Ramos (cell line): ENCODE data around the gene APOBEC2.

Experiments used
- in situ Hi-C: fragments of 300-500 bp; cut with MboI; formaldehyde crosslinking; loops from one replicate; pipeline ENCODE4 v1.14.3; 2022; ENCODE audit warnings: low sequenced_read_pairs; ENCODE audit not compliant: unreplicated experiment

The APOBEC2 gene

GRCh38 chr6:41056768-41057490 lies 3.9 kb downstream of the APOBEC2 start:
- in situ Hi-C loops: no loop called here

DNA sequence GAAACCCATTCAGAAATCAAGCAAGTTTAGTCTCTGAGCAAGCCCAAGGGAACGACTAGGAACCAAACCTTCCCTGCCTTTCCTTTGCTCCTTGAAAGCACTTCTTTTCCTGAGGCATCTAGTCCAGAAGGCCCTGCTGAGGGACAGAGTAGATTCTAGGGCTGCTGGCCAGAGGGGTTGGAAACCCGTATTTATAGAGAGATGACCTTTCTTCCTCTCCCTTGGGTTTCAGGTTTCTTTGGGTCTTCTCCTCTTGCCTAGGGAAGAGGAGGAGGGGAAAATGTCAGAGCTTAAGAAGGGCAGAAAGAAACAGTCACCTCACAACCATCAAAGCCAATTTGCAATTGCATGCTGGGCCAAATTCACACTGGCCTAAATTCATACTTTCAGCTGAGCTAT lies 5.8 kb downstream of the APOBEC2 start:
- in situ Hi-C loops: no loop called here

DNA sequence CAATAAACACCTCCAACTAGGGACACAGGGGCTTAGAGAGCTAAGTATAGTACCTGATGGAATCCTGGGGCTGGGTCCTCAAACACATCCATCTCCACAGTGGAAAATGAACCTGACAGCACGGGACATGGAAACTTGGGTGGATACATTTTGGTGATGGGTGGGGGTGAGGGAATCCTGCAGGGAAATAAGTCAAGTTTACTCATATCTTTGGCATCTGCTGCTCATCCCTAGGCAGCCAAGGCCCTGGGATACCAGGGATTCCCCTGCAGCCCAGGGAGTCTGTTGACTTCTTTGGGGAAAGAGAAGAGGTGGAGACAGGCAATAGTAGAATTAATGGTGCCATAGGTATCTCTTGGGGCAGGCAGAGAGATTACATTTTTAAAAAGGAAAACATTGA lies 6.6 kb downstream of the APOBEC2 start:
- in situ Hi-C loops: no loop called here

- in situ Hi-C loops: no loop called here
These were observed 8.3 kb downstream of the APOBEC2 start for GRCh38 chr6:41061196-41061726.

DNA sequence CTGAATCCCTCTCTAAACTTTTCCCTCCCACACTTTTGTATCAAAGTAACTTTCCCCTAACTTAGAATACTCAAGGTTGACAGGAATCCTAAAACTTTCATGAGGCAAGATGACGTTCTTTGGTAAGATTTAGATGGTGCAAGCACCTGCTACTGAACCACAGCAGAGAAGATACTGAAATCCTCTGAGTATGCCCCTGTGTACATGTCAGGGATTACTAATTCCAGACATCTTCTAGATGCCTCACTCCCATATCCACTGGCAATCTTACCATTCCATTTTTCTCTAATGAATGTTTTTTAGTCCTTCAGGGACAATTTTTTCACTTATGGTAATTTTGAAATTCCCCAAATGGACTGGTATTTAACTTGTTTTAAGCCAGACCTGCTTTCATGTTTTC lies 9.1 kb downstream of the APOBEC2 start:
- in situ Hi-C loops: no loop called here

GRCh38 chr6:41063884-41064285 lies 10.9 kb downstream of the APOBEC2 start:
- in situ Hi-C loops: no loop called here

GRCh38 chr6:41064841-41065240 lies 11.8 kb downstream of the APOBEC2 start:
- in situ Hi-C loops: no loop called here

DNA sequence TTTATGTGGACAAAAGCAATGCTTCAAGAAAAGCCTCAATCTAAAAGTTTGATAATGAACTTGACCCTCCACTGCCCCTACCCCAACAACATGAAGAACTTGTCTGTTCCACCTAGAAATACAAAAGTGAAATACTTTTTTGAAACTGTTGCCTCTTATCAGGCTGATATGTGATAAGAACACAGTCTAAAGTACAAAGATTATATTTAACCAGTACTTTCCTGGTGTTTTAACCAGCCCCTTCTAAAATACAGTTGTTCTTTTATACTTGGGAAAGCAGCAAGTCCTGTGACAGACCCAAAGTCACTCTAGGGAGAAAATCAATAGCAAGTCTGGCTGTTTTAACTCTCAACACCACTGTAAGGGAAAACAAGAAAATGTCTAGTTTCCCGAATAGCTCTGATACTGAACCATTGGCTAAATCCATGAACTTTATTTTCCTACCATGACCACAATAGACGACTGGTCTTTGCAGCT lies 12.6 kb downstream of the APOBEC2 start:
- in situ Hi-C loops: no loop called here

GRCh38 chr6:41066867-41067304 lies 13.9 kb downstream of the APOBEC2 start:
- in situ Hi-C loops: no loop called here

- in situ Hi-C loops: no loop called here
These were observed 18.5 kb downstream of the APOBEC2 start for GRCh38 chr6:41071501-41071922.

- in situ Hi-C loops: no loop called here
These were observed 19.2 kb downstream of the APOBEC2 start, which contains the start of gene OARD1 for GRCh38 chr6:41071923-41072835. Gene OARD1 (minus strand): TSS chr6:41072356. CDS start chr6:41071634, 722 bp downstream.

GRCh38 chr6:41072836-41073202 lies 19.8 kb downstream of the APOBEC2 start, which contains the start of gene NFYA:
Gene NFYA (plus strand): TSS chr6:41072974. CDS start chr6:41079090, 6,116 bp downstream.
- in situ Hi-C loops: no loop called here

- in situ Hi-C loops: no loop called here
These were observed 20.4 kb downstream of the APOBEC2 start for GRCh38 chr6:41073203-41073967.

GRCh38 chr6:41073968-41074691 lies 21.1 kb downstream of the APOBEC2 start:
- in situ Hi-C loops: no loop called here

- in situ Hi-C loops: loop anchor here (25.0 kb wide), 1 partner anchor 237 kb away; no protein-coding TSS in a partner anchor
These were observed 21.9 kb downstream of the APOBEC2 start for GRCh38 chr6:41074692-41075436.

GRCh38 chr6:41075651-41076626 lies 22.9 kb downstream of the APOBEC2 start:
- in situ Hi-C loops: loop anchor here (25.0 kb wide), 1 partner anchor 236 kb away; no protein-coding TSS in a partner anchor

DNA sequence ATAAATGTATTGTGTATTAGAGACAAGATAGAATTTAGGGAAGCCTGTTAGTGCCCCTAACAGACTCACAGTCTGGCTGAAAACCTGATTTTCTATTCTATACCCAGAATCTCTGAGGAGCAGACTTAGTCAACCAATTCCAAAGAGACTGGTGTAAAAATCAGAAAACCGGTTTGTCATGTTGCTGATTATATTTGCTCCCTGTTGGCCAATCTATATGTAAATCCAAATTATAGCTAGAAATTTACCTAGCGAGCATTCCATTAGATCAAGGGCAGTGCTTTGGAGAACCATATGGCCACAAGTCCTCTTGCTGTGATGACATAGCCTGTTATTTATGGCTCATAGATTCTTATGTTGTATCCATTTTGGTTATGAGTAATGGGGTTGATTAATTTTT lies 24.5 kb downstream of the APOBEC2 start:
- in situ Hi-C loops: loop anchor here (25.0 kb wide), 1 partner anchor 235 kb away; no protein-coding TSS in a partner anchor
